Caco-2 (cell line): Measurements from ENCODE around the gene MACROD2. TPM values are rescaled to one million over a fixed set of nuclear protein-coding genes. Genes with fewer than 3 reads are reported as not detected.
"Not testable (repeated sequence)": the region's sequence is repeated elsewhere in the genome, so short reads cannot be mapped to it uniquely, and the experiment has no call there.

Source experiments
- BruUV-seq: library from RNA; stranded (reverse); fragments of 400-500 nt; replicated peaks from 2 replicates; lab custom pipeline; 2021; lab: Mats Ljungman, UMichigan
- CTCF ChIA-PET: fragments of 300-600 bp; sonication (Branson Sonifier 250); formaldehyde crosslinking; loops from one replicate; lab custom pipeline; 2022; ENCODE audit warnings: antibody characterized with exemption; lab: Charles Lee
- POLR2A ChIA-PET: fragments of 300-600 bp; sonication (Branson Sonifier 250); formaldehyde crosslinking; loops from one replicate; lab custom pipeline; 2022; ENCODE audit warnings: antibody characterized with exemption; lab: Charles Lee
- DNase-seq, 2 experiments: peaks; one replicate each; pipeline versions ENCODE4 v3.0.0 to v3.0.0-alpha.2; 2020 to 2022
- H3K27me3 ChIP-seq: replicated peaks from 2 replicates; pipeline ENCODE4 v1.6.0; 2011; ENCODE audit warnings: low read length; ENCODE audit not compliant: control insufficient read depth, insufficient read depth
- H3K36me3 ChIP-seq: 2 replicates; pipeline ENCODE4 v1.5.1; 2011; ENCODE audit warnings: low read length; ENCODE audit not compliant: control insufficient read depth, insufficient read depth
- H3K4me1 ChIP-seq: fragments of 250-450 bp; sonication (Bioruptor Pico); 2 replicates; pipeline ENCODE4 v1.5.1; 2020; ENCODE audit warnings: mild to moderate bottlenecking
- H3K4me3 ChIP-seq: 2 replicates; pipeline ENCODE4 v1.5.1; 2011; ENCODE audit warnings: low read depth, mild to moderate bottlenecking, control low read depth, low read length
- H3K9me3 ChIP-seq: fragments of 250-450 bp; sonication (Bioruptor Pico); 2 replicates; pipeline ENCODE4 v1.5.1; 2020; ENCODE audit warnings: mild to moderate bottlenecking, moderate library complexity
- H3K27ac Mint-ChIP-seq: one replicate; pipeline ENCODE4 v1.8.0; 2022; ENCODE audit warnings: mixed read lengths; ENCODE audit not compliant: unreplicated experiment
- H3K27me3 Mint-ChIP-seq: one replicate; pipeline ENCODE4 v1.8.0; 2022; ENCODE audit warnings: mixed read lengths; ENCODE audit not compliant: insufficient read depth, unreplicated experiment
- H3K36me3 Mint-ChIP-seq: one replicate; pipeline ENCODE4 v1.8.0; 2022; ENCODE audit warnings: mild to moderate bottlenecking, mixed read lengths; ENCODE audit not compliant: insufficient read depth, unreplicated experiment
- H3K4me1 Mint-ChIP-seq: one replicate; pipeline ENCODE4 v1.8.0; 2022; ENCODE audit warnings: low read depth, mixed read lengths; ENCODE audit not compliant: unreplicated experiment
- H3K4me3 Mint-ChIP-seq: one replicate; pipeline ENCODE4 v1.8.0; 2022; ENCODE audit warnings: mild to moderate bottlenecking, moderate library complexity, mixed read lengths; ENCODE audit not compliant: unreplicated experiment
- H3K9me3 Mint-ChIP-seq: one replicate; pipeline ENCODE4 v1.8.0; 2022; ENCODE audit warnings: mixed read lengths; ENCODE audit not compliant: unreplicated experiment
- CTCF ChIP-seq, 2 experiments: fragments of 200-600 bp in 1 of 2; IDR thresholded peaks; 1 replicate in 1 of 2; 2 replicates in 1 of 2; pipeline versions ENCODE4 v1.5.1 to v1.8.0; 2011 to 2022; ENCODE audit warnings: antibody characterized with exemption in 1 of 2, control low read depth in 1 of 2, inconsistent platforms in 1 of 2, low read depth in 1 of 2, low read length in 1 of 2, mild to moderate bottlenecking in 1 of 2, moderate library complexity in 1 of 2; ENCODE audit not compliant: insufficient read depth in 1 of 2, severe bottlenecking in 1 of 2, unreplicated experiment in 1 of 2
- intact Hi-C: fragments of 100-400 bp; cut with micrococcal nuclease; formaldehyde crosslinking; loops from one replicate; pipeline ENCODE4 v1.10.0; 2022; ENCODE audit not compliant: unreplicated experiment
- total RNA-seq: library from RNA; stranded (reverse); gene quantifications from 2 replicates; pipeline ENCODE4 v1.2.3, GENCODE V29; 2022

The MACROD2 gene
- total RNA-seq, 1 experiment from 2014 or later: 6.4 TPM

- Mint-ChIP-seq H3K9me3 (no peaks in the 10 kb centered on the region), H3K4me3 (no peak overlapping the region), H3K27ac (no peak overlapping the region), H3K36me3 (no peaks in the 10 kb centered on the region), H3K4me1 (peaks cover 7% of the 10 kb centered on the region), H3K27me3 (no peaks in the 10 kb centered on the region)
- no peaks in the 10 kb centered on the region for H3K36me3 ChIP-seq
- no peaks in the 10 kb centered on the region for H3K4me1 ChIP-seq
- intact Hi-C loops: no loop called here
- no peak for TF ChIP-seq CTCF (IDR thresholded peaks at IDR 0.05; ENCODE audit: insufficient read depth in 1 of 2, low read depth in 1 of 2, low read length in 1 of 2, severe bottlenecking in 1 of 2, unreplicated experiment in 1 of 2)
- no peaks in the 10 kb centered on the region for H3K27me3 ChIP-seq
- BruUV-seq: no TSS peak
- H3K9me3 ChIP-seq: no peaks in the 10 kb centered on the region
- ChIA-PET CTCF (no interaction called here), POLR2A (no interaction called here)
- no peak overlapping the region for H3K4me3 ChIP-seq
- DNase-seq: no peak
Observed at GRCh38 chr20:16007962-16008361, 2012.6 kb downstream of the MACROD2 start.

- Histone ChIP-seq H3K36me3 (no peaks in the 10 kb centered on the region), H3K4me3 (no peak overlapping the region), H3K9me3 (no peaks in the 10 kb centered on the region), H3K27me3 (no peaks in the 10 kb centered on the region), H3K4me1 (no peaks in the 10 kb centered on the region)
- no peaks in the 10 kb centered on the region for H3K4me1 Mint-ChIP-seq
- TF ChIP-seq CTCF (IDR thresholded peaks at IDR 0.05; ENCODE audit: insufficient read depth in 1 of 2, low read depth in 1 of 2, low read length in 1 of 2, severe bottlenecking in 1 of 2, unreplicated experiment in 1 of 2): no peak
- no peak for DNase-seq
- H3K27me3 Mint-ChIP-seq: peaks cover 3% of the 10 kb centered on the region
- no peak overlapping the region for H3K27ac Mint-ChIP-seq
- BruUV-seq: no TSS peak
- ChIA-PET CTCF (no interaction called here), POLR2A (interaction anchor here (0.5 kb wide), 1 partner anchor 1058 kb away, joined by 3 read pairs; no protein-coding TSS in a partner anchor)
- no peaks in the 10 kb centered on the region for H3K9me3 Mint-ChIP-seq
- H3K36me3 Mint-ChIP-seq: no peaks in the 10 kb centered on the region
- no peak overlapping the region for H3K4me3 Mint-ChIP-seq
- intact Hi-C loops: no loop called here
Observed at GRCh38 chr20:16011056-16011455, 2015.7 kb downstream of the MACROD2 start.

- CTCF ChIA-PET: no interaction called here
- Mint-ChIP-seq H3K4me3 (no peak overlapping the region), H3K36me3 (no peaks in the 10 kb centered on the region)
Observed at GRCh38 chr20:16011519-16011918, 2016.2 kb downstream of the MACROD2 start.

GRCh38 chr20:16012934-16013333 lies 2017.6 kb downstream of the MACROD2 start:
- H3K4me3 Mint-ChIP-seq, POLR2A ChIA-PET, DNase-seq, H3K36me3 ChIP-seq, H3K27me3 Mint-ChIP-seq, BruUV-seq, H3K4me3 ChIP-seq, CTCF ChIA-PET, H3K36me3 Mint-ChIP-seq, H3K4me1 Mint-ChIP-seq, H3K27ac Mint-ChIP-seq, intact Hi-C loops, H3K4me1 ChIP-seq, H3K9me3 ChIP-seq, H3K27me3 ChIP-seq, H3K9me3 Mint-ChIP-seq: not testable (repeated sequence)

More at GRCh38 chr20:16011519-16011918, 2016.2 kb downstream of the MACROD2 start:
- H3K27ac Mint-ChIP-seq: no peak overlapping the region
- DNase-seq: no peak
- H3K27me3 Mint-ChIP-seq: peaks cover 3% of the 10 kb centered on the region
- intact Hi-C loops: no loop called here
- no peak for TF ChIP-seq CTCF (IDR thresholded peaks at IDR 0.05; ENCODE audit: insufficient read depth in 1 of 2, low read depth in 1 of 2, low read length in 1 of 2, severe bottlenecking in 1 of 2, unreplicated experiment in 1 of 2)
- H3K9me3 ChIP-seq: no peaks in the 10 kb centered on the region
- POLR2A ChIA-PET: interaction anchor here (0.5 kb wide), 1 partner anchor 1059 kb away, joined by 3 read pairs; no protein-coding TSS in a partner anchor
- no peaks in the 10 kb centered on the region for H3K36me3 ChIP-seq
- no peaks in the 10 kb centered on the region for H3K9me3 Mint-ChIP-seq
- H3K4me1 Mint-ChIP-seq: no peaks in the 10 kb centered on the region
- H3K4me3 ChIP-seq: no peak overlapping the region
- no peaks in the 10 kb centered on the region for H3K4me1 ChIP-seq
- BruUV-seq: no TSS peak
- no peaks in the 10 kb centered on the region for H3K27me3 ChIP-seq
